Spleen (tissue), 11 donors: ENCODE results near the gene POLD2. TPM values are rescaled to one million over a fixed set of nuclear protein-coding genes. Genes with fewer than 3 reads are reported as not detected.

ENCODE experiments used
- DNase-seq: peaks from one replicate; pipeline ENCODE4 v3.0.0-alpha.2; 2020
- H3K27ac ChIP-seq, 8 donors: fragments of 200-600 bp; sonication (generic) in 7 of 8; 1 replicate in 4 of 8; 2 replicates in 4 of 8; pipeline versions ENCODE4 v1.5.0 to v1.8.0; 2016 to 2021; ENCODE audit warnings: inconsistent platforms in 4 of 8, mild to moderate bottlenecking in 4 of 8, moderate library complexity in 1 of 8
- H3K27me3 ChIP-seq, 7 donors: fragments of 200-600 bp; sonication (generic) in 6 of 7; replicated peaks in 1 of 7; 1 replicate in 4 of 7; 2 replicates in 3 of 7; pipeline versions ENCODE4 v1.5.0 to v1.8.0; 2016 to 2021; ENCODE audit warnings: inconsistent platforms in 3 of 7, mild to moderate bottlenecking in 1 of 7
- H3K36me3 ChIP-seq, 6 donors: fragments of 200-600 bp; sonication (generic) in 5 of 6; 1 replicate in 4 of 6; 2 replicates in 2 of 6; pipeline versions ENCODE4 v1.5.0 to v1.8.0; 2016 to 2021; ENCODE audit warnings: inconsistent platforms in 2 of 6
- H3K4me1 ChIP-seq, 6 donors: fragments of 200-600 bp; sonication (generic) in 5 of 6; 1 replicate in 3 of 6; 2 replicates in 3 of 6; pipeline versions ENCODE4 v1.5.0 to v1.8.0; 2016 to 2021; ENCODE audit warnings: inconsistent platforms in 3 of 6
- H3K4me3 ChIP-seq, 8 donors: fragments of 200-600 bp; sonication (generic) in 7 of 8; 1 replicate in 4 of 8; 2 replicates in 4 of 8; pipeline versions ENCODE4 v1.5.0 to v1.8.0; 2016 to 2021; ENCODE audit warnings: inconsistent platforms in 4 of 8, mild to moderate bottlenecking in 4 of 8, moderate library complexity in 2 of 8
- H3K9me3 ChIP-seq, 8 donors: fragments of 200-600 bp; sonication (generic) in 7 of 8; 1 replicate in 4 of 8; 2 replicates in 4 of 8; pipeline versions ENCODE4 v1.5.0 to v1.8.0; 2016 to 2021; ENCODE audit warnings: inconsistent platforms in 4 of 8
- CTCF ChIP-seq, 11 experiments: fragments of 200-600 bp in 7 of 11; fragments of 450-650 bp in 4 of 11; sonication (generic) in 4 of 11; IDR thresholded peaks in 8 of 11; conservative IDR thresholded peaks in 3 of 11; 1 replicate in 7 of 11; 2 replicates in 4 of 11; pipeline versions ENCODE4 v1.4.0 to v1.8.0; 2016 to 2021; ENCODE audit warnings: antibody characterized with exemption in 11 of 11, inconsistent platforms in 4 of 11, mild to moderate bottlenecking in 1 of 11
- POLR2A ChIP-seq, 3 donors: fragments of 450-650 bp; IDR thresholded peaks; one replicate each; pipeline ENCODE4 v1.5.1; 2017; ENCODE audit warnings: antibody characterized with exemption in 3 of 3, mild to moderate bottlenecking in 1 of 3
- POLR2AphosphoS5 ChIP-seq, 3 donors: sonication (generic); formaldehyde crosslinking; IDR thresholded peaks; one replicate each; pipeline ENCODE4 v1.5.1; 2017; ENCODE audit warnings: antibody characterized with exemption in 3 of 3
- WGBS, 5 donors: extraction: QIAGEN DNeasy Blood & Tissue Kit in 3 of 5; methylation state at CpG; one replicate each; pipeline versions ENCODE4 v1.1.5 to v1.1.7; 2013 to 2018; 5-methylcytosine and 5-hydroxymethylcytosine counted together
- intact Hi-C: fragments of 100-400 bp; cut with DNase I; formaldehyde crosslinking; loops from one replicate; pipeline ENCODE4 v1.15.0; 2023; ENCODE audit warnings: low total_unique reads
- polyA plus RNA-seq, 3 donors: library from polyadenylated mRNA; stranded (reverse); fragments of 200-250 nt; gene quantifications; one replicate each; pipeline ENCODE4 v1.2.1, GENCODE V29; 2013
- total RNA-seq, 7 donors: library from RNA; depleted of rRNA in 3 of 7; stranded (reverse); fragments of >200 nt in 3 of 7; fragmentation: NEBNext Ultra II Directional in 4 of 7; extraction: Animal tissue kit (Norgen Biotek cat#: 25700) in 4 of 7; gene quantifications; one replicate each; pipeline versions ENCODE4 v1.1.0 to v1.2.1, GENCODE V29; 2016 to 2021
- donor health status: healthy with polysubstance abuse.
- donor health status: DM: no; HTN: no; CAD: no; lungs with moderate emphysema.
- donor health status: DM: no; HTN: no; CAD: no.
- donor health status: Bipolar disorder and iron deficiency.
- donor health status: healthy.
- donor health status: DM: no; HTN: no; CAD: no.
- donor health status: DM: yes; HTN: yes; CAD: no.

Gene POLD2
- total and polyA plus RNA-seq, 10 donors = 31.9 to 79.1 (median 49.3) TPM

GRCh38 chr7:44155191-44156185 lies 32.1 kb upstream of the POLD2 start:
- H3K9me3 ChIP-seq = no peaks in the 10 kb centered on the region
- H3K4me1 ChIP-seq = peaks cover 0 to 9% (median 0%) of the 10 kb centered on the region in 6 donors
- no peak for DNase-seq
- H3K27me3 ChIP-seq = no peaks in the 10 kb centered on the region
- TF ChIP-seq POLR2AphosphoS5 (IDR thresholded peaks at IDR 0.05) = no peak
- TF ChIP-seq CTCF (IDR thresholded peaks at IDR 0.05 in 8 of 11, conservative IDR thresholded peaks at IDR 0.05 in 3 of 11) = no peak
- no peak for TF ChIP-seq POLR2A (IDR thresholded peaks at IDR 0.05)
- intact Hi-C loops = no loop called here
- WGBS, 5 donors = 72 to 94% (median 87%) methylated on average over 8 of the region's 8 CpGs
- no peak overlapping the region for H3K4me3 ChIP-seq
- no peaks in the 10 kb centered on the region for H3K36me3 ChIP-seq
- no peak overlapping the region for H3K27ac ChIP-seq

GRCh38 chr7:44154703-44155102 lies 31.4 kb upstream of the POLD2 start:
- no peak overlapping the region for H3K4me3 ChIP-seq
- no peak overlapping the region for H3K27ac ChIP-seq
- DNase-seq = no peak
- peaks cover 0 to 17% (median 3%) of the 10 kb centered on the region in 6 donors for H3K4me1 ChIP-seq
- no peaks in the 10 kb centered on the region for H3K27me3 ChIP-seq
- TF ChIP-seq POLR2AphosphoS5 (IDR thresholded peaks at IDR 0.05) (no peak), POLR2A (IDR thresholded peaks at IDR 0.05) (no peak), CTCF (IDR thresholded peaks at IDR 0.05 in 8 of 11, conservative IDR thresholded peaks at IDR 0.05 in 3 of 11) (no peak)
- 60 to 88% (median 78%) methylated on average over 3 of the region's 3 CpGs for WGBS, 5 donors
- H3K36me3 ChIP-seq = no peaks in the 10 kb centered on the region
- no peaks in the 10 kb centered on the region for H3K9me3 ChIP-seq
- intact Hi-C loops = no loop called here

- H3K27ac ChIP-seq = no peak overlapping the region
- no peaks in the 10 kb centered on the region for H3K27me3 ChIP-seq
- no peak for TF ChIP-seq CTCF (IDR thresholded peaks at IDR 0.05 in 8 of 11, conservative IDR thresholded peaks at IDR 0.05 in 3 of 11)
- TF ChIP-seq POLR2AphosphoS5 (IDR thresholded peaks at IDR 0.05) = no peak
- TF ChIP-seq POLR2A (IDR thresholded peaks at IDR 0.05) = no peak
- H3K4me3 ChIP-seq = no peak overlapping the region
- H3K36me3 ChIP-seq = no peaks in the 10 kb centered on the region
- DNase-seq = no peak
- WGBS, 5 donors = 87 to 99% (median 91%) methylated on average over 5 of the region's 5 CpGs
- intact Hi-C loops = no loop called here
- H3K9me3 ChIP-seq = no peaks in the 10 kb centered on the region
- H3K4me1 ChIP-seq = peaks cover 0 to 18% (median 4%) of the 10 kb centered on the region in 6 donors
Measured at GRCh38 chr7:44153948-44154335, 30.6 kb upstream of the POLD2 start.
